EL (cell line): ENCODE results near the gene MLN.

Source experiments
- DNase-seq: peaks from one replicate; pipeline ENCODE4 v3.0.0-alpha.2; 2016

The MLN gene

DNA sequence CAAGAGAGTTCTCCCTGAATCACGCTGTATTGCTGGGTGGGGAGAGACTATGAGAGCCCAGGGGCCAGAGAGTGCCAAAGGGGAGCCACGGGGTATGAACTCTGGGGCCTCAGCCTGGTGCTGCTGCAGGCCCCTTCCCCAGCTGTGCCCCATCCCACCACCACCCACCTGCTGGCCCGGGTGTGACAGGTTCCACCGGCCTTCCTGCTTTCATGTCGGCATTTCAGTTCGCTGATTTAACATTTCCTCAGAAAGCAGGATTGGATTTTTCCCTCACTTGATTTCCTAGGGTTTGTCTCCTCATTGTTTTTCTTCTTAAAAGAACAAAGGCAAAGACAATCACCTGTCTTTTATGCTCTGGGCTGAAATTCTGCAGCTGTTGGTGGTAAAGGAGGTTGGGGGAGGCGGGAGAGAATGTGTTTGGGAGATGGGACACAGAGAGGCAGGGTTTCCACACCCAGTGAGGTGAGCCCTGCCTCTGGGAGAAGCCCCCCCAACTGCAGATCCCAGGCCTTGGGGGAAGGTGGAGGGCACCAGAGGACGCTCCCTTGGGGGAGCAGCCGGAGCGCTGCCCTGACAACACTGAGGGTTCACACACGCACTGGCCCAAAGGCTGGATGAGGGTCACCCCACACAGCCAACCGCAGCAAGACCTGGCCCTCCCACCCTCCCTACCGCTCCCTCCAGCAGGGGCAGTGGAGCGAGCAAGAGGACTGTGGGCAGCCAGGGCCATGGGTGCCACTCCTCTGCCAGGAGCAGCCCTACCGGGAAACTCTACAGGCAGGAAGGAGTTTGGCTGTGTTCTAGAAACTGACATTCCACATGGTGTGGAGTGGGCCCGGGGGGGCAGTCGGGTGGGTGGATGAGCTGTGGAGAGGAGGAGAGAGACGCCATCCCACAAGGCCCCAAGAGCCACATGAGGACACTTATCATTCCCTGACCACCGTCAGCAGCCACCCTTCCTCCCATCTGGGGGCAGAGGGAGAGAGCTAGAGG is 10.5 kb upstream of the MLN start:
- DNase-seq, result no peak

DNA sequence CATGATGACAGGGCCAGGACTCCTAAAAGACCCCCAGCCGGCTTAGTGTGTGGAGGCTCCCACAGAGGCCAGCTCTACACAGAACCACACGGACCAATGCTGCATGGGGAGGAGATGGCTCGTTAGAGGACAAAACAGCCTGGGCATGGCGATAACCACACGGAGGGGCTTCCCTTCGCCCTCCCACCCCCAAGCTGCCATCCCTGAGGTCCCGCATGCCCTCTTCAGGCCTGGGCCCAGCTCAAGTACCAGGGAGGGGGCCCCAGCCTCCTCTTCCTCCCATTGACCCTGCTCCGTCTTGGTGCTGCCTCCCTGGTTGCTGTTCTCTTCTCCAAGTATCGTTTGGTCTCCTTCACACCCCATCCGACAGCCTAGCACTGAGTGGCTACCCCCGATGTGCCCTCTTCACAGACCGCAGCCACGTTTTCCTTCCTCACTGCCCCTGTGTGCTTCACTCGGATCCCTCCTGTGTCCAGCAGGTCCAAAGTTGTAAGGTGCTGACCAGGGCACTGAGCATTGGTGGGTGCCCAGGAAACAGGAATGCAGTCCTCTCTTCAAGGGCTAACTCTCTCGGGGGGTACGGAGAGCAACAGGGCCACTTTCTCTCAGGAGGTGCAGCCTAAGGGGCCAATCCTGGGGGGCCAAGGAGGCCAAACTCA is 9.6 kb upstream of the MLN start:
- no peak for DNase-seq

- peak; percentile 45 for DNase-seq
Measured at GRCh38 chr6:33812669-33813068, 8.9 kb upstream of the MLN start.

- DNase-seq, result no peak
Measured at GRCh38 chr6:33809594-33809993, 5.8 kb upstream of the MLN start.

DNA sequence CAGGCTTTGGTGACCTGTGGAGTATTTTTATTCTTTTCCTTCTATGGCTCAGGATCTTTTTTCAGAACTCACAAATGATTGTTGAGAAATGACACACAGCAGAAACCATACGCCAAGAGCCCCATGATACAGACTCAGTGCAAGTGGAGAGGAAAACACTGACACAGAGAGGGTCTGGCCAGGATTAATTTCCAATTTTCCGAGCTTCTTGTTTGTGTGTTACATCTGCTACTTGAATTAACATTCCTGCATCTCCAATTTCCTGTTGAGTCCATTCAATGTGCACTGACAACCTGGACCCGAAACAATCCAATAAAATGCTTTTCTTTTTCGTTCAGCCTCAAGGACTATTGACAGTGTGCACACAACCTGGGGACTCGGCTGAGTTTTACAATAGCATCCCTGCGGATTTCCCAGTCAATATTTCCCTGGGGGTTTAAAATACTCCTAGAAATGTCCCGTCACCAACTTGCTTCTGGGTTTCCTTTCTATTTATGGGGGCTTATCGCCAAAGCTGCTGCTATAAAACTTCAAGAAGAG is 4.9 kb upstream of the MLN start:
- DNase-seq, result no peak

DNA sequence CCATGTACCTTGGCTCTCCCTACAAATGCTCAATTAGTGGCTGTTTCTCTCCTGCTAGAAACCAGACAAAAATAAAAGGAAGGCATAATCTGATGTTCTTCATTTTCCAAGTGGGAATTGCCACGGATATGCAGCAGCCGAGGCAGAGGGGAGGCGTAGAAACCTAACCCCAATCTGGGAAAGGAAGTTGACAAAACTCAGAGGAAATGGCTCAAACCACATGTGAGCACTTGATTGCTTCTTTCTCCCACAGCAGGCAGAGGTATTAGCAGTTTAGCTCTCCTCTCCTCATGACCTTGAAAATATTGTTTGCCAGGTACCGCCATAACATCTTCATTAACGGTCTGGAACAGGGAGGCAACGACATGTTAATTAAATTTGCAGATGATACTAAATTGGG is 3.8 kb upstream of the MLN start:
- DNase-seq, result no peak

DNA sequence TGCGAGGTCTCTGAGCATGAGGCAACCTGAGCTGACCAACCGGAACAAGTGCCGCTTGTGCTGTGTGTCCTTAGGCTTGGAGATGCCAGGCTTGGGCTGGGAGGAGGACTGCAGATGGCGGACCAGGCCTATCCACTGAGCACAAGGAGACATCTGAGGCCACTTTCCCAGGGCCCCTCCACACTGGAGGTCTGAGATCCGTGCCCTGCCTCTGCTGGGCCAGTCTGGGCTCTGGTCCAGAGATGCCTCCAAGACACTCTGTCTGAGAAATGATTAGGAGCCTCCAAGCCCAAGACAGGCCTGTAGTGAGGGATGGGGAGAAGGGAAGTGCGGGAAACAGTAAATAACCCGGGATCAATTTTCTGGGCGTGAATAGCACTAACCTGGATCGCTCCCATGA is 3.0 kb upstream of the MLN start:
- DNase-seq, result no peak

GRCh38 chr6:33802186-33802958 is 1.4 kb downstream of the MLN start:
- DNase-seq, result no peak

GRCh38 chr6:33801611-33802010 is 2.2 kb downstream of the MLN start:
- DNase-seq, result no peak

DNA sequence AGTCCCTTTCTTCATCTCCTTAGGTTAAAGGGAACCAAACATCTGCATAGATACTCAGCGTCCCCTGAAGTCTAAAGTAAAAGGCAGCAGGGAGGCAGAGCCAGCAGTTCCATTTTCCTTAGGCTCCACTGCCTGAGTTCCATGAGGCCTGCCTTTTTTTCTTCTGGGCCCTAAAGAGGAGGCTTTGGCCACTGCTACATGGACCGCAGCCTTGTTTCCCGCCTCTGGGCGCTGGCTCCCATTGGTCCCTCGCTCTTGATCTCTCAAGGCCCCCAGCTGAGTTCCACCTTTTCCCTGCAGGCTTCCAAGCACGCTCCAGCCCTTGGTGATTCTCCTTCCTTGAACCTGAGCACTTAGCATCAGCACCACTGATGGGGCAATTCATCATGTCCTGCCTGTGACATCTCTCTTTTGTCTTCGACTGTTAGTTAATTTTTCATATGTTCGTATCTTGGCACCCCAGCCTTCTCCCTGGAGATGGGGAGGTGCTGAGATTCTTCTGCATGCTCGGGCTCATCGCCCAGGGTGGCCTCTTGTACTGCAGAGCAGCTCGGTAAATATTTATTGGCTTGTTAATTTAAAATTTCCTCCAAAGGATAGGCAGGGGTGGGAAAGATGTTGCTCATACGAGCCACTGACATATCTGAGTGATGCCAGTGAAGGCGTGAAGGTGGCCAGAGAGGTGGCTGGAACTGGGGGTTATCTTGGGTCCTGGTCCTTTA is 3.4 kb downstream of the MLN start:
- DNase-seq, result no peak

DNA sequence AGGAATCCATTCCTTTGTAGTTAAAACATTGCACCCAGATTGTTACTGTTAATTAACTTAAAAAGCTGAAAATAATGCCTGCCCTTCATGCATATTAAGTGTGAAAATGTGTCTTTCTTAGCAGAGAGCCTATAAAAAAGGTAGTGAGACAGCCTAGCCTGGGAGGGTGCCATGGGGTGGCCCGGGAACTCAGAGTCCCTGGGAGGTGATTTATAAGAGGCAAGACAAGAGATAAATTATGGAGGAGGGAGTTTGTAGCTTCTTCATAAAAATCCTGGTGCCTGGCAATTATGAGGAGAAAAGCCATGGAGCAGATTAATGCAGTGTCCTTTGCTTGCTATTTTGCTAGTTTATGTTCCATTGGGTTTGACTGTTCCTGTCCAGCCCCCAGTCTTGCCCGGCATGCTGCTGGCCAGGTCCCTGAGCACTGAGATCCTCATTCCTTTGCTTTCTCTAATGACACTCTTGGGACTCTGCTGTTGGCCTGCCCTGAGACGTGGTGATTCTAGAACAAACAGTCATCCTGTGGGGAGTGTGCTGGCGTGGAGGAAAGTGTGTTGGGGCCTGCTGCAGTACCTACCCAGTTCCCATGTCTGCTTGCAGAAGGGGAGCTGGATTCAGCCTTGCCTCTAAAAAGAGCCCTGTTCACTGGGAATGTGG is 4.2 kb downstream of the MLN start:
- DNase-seq, result no peak

- no peak for DNase-seq
Measured at GRCh38 chr6:33798343-33798848, 5.4 kb downstream of the MLN start.

GRCh38 chr6:33797626-33798342 is 6.0 kb downstream of the MLN start:
- no peak for DNase-seq

DNA sequence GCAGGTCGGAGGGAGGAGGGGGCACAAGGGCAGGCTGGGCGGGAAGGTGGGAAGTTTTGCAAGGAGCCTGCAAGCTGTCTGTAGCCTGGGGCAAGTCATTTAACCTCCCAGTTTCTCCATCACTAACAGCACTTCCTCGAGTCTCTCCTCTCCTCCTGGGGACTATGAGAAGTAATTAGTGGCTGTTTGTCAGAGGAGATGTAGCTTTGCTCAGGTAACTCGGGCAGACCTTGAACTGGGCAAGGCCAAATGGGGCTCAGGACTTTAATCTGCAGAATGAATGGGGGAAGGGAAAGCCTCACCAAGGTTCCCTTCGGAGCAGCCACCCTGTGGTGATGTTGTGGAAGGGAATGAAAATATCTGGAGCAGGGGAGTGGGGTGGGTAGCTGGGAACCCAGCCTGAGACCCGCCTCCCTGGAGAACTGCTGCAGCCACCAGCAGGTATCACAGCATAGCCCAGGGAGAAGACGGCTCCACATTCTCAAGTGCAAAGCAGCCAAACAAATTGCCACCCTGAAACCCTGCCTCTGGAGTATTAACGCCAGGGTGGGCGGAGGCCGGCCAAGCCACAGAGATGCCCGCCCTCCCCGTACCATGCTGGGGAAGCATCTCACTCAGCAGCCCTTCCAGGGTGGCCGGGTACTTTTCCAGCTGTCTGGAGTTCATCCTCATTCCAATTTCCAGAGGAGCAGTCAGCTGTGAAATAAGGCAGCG is 8.7 kb downstream of the MLN start:
- no peak for DNase-seq

DNA sequence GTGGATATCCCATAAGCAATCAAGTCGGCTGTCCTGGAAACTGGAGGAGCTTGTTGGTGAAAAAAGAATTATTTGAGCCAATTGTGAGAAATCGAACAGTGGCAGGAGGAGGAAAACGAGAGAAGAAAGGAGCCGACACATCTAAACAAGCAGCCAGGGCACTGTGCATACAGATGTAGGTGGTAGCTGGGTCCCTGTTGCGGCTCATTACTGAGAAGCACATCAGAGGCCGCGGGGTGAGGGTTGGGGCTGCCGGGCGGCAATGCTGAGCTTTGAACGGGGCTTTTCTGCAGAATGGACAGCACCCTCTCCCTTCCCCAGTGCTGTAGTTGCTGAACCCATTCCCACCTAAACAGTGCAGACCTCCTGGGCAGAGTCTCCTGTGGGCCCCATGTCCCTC is 10.8 kb downstream of the MLN start:
- DNase-seq, result no peak

DNA sequence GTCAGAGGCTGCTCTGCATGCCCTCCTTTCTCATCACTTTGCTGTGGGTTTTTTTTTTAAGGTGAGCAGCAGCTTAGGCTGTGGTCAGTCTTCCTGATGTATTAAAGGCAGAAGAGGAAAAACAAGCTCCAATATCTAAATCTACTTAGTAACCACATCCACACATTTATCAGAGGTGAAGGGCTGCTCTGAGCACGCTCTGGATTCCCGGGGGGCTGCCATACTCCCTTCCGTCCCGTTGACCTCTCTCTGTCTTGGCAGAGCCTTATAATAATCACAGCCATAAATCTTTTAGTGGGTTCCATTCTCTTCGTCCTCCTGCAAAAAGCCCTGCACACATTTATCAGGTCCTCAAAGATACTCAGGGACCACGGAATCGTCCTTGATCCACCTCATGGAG is 12.2 kb downstream of the MLN start:
- DNase-seq, result no peak

GRCh38 chr6:33790910-33791309 is 12.9 kb downstream of the MLN start:
- DNase-seq, result no peak

- DNase-seq, result no peak
Measured at GRCh38 chr6:33790379-33790778, 13.4 kb downstream of the MLN start.

DNA sequence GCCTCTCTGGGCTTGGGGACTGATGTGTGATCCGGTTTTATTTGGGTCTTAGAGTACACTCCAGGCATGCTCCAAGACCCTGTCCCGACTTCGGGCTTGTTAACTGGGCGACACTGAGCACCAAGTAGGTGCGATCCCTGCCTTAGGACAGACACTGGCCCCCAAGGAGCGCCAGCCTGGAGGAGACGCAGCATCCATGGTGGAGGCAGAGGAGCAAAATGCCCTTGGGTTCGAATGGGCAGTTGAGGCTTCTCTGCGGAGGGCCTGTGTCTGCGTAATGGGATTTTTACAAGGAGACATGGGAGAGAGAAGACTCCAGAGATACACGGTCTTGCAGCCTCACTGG is 14.3 kb downstream of the MLN start:
- DNase-seq, result no peak
